OCI-LY7 (cell line): ENCODE data around the gene LPXN. TPM values are rescaled to one million over a fixed set of nuclear protein-coding genes. Genes with fewer than 3 reads are reported as not detected.

Experiments
- BruUV-seq: library from RNA; stranded (reverse); fragments of 400-500 nt; replicated peaks from 2 replicates; lab custom pipeline; 2021; lab: Mats Ljungman, UMichigan
- CTCF ChIA-PET: fragments of 300-600 bp; sonication (Branson Sonifier 250); formaldehyde crosslinking; loops from one replicate; lab custom pipeline; 2022; ENCODE audit warnings: antibody characterized with exemption; ENCODE audit not compliant: unreplicated experiment; lab: Charles Lee
- POLR2A ChIA-PET: fragments of 300-600 bp; sonication (Branson Sonifier 250); formaldehyde crosslinking; loops from one replicate; lab custom pipeline; 2022; ENCODE audit warnings: antibody characterized with exemption; lab: Charles Lee
- DNase-seq: peaks from one replicate; pipeline ENCODE4 v3.0.0-alpha.2; 2015; ENCODE audit warnings: low spot score
- H2AFZ ChIP-seq: fragments of 200-600 bp; sonication (generic), shearing (Covaris generic); 2 replicates; pipeline ENCODE4 v1.6.1; 2014; ENCODE audit warnings: mild to moderate bottlenecking, antibody characterized with exemption, low read length, moderate library complexity
- H3K27ac ChIP-seq: fragments of 200-600 bp; sonication (generic); 2 replicates; pipeline ENCODE4 v1.5.1; 2014; ENCODE audit warnings: mixed run types, low read depth, mild to moderate bottlenecking, moderate library complexity, low read length, inconsistent platforms; ENCODE audit not compliant: poor library complexity, severe bottlenecking
- H3K36me3 ChIP-seq: fragments of 200-600 bp; sonication (generic); 2 replicates; pipeline ENCODE4 v1.6.1; 2014; ENCODE audit warnings: mild to moderate bottlenecking, antibody characterized with exemption, low read length, moderate library complexity, mixed read lengths; ENCODE audit not compliant: insufficient read depth
- H3K4me1 ChIP-seq: fragments of 200-600 bp; sonication (generic); 2 replicates; pipeline ENCODE4 v1.5.1; 2014; ENCODE audit warnings: mild to moderate bottlenecking, low read length; ENCODE audit not compliant: insufficient read depth, poor library complexity, severe bottlenecking
- H3K4me2 ChIP-seq: fragments of 200-600 bp; sonication (generic); 2 replicates; pipeline ENCODE4 v1.6.1; 2014; ENCODE audit warnings: mild to moderate bottlenecking, low read length
- H3K4me3 ChIP-seq: fragments of 200-600 bp; sonication (generic); 2 replicates; pipeline ENCODE4 v1.5.1; 2014; ENCODE audit warnings: mild to moderate bottlenecking, low read depth, low read length; ENCODE audit not compliant: poor library complexity, severe bottlenecking
- H3K79me2 ChIP-seq: fragments of 200-600 bp; sonication (generic); 2 replicates; pipeline ENCODE4 v1.6.1; 2016; ENCODE audit warnings: low read depth, mild to moderate bottlenecking, low read length, moderate library complexity, mixed read lengths; ENCODE audit not compliant: insufficient read depth
- H3K9me2 ChIP-seq: fragments of 200-600 bp; sonication (generic); 2 replicates; pipeline ENCODE4 v1.6.1; 2016; ENCODE audit warnings: mild to moderate bottlenecking, low read length, mixed read lengths; ENCODE audit not compliant: insufficient read depth
- H3K9me3 ChIP-seq: fragments of 200-600 bp; sonication (generic); 2 replicates; pipeline ENCODE4 v1.6.1; 2014; ENCODE audit warnings: mild to moderate bottlenecking, mixed run types, low read length, mixed read lengths
- H4K20me1 ChIP-seq: fragments of 200-600 bp; sonication (generic); 2 replicates; pipeline ENCODE4 v1.6.1; 2014; ENCODE audit warnings: mild to moderate bottlenecking, antibody characterized with exemption, low read length, moderate library complexity, mixed read lengths; ENCODE audit not compliant: insufficient read depth
- CTCF ChIP-seq: fragments of 200-600 bp; sonication (generic); conservative IDR thresholded peaks from 2 replicates; pipeline ENCODE4 v1.5.1; 2014; ENCODE audit warnings: mild to moderate bottlenecking, antibody characterized with exemption, low read length, moderate library complexity, mixed read lengths
- EZH2phosphoT487 ChIP-seq: fragments of 200-600 bp; sonication (generic); IDR thresholded peaks from 2 replicates; pipeline ENCODE4 v1.6.1; 2018; ENCODE audit warnings: low read depth, borderline replicate concordance, mild to moderate bottlenecking, mixed run types, antibody characterized with exemption, low read length, moderate library complexity, mixed read lengths
- intact Hi-C: fragments of 100-400 bp; cut with micrococcal nuclease; formaldehyde crosslinking; loops from one replicate; pipeline ENCODE4 v1.10.0; 2022; ENCODE audit not compliant: unreplicated experiment
- total RNA-seq, 2 experiments: library from RNA; depleted of rRNA in 1 of 2; stranded (reverse); fragments of >200 nt in 1 of 2; shearing (Covaris generic) in 1 of 2; gene quantifications; 2 replicates each; pipeline ENCODE4 v1.2.3, GENCODE V29; 2014 to 2022

LPXN gene
- total RNA-seq, 2 experiments from 2014 or later: 79.3 to 130 TPM

- Histone ChIP-seq H2AFZ (no peak overlapping the region), H3K4me3 (no peak overlapping the region), H3K9me2 (no peaks in the 10 kb centered on the region), H3K4me1 (no peaks in the 10 kb centered on the region), H3K9me3 (no peaks in the 10 kb centered on the region), H3K36me3 (no peaks in the 10 kb centered on the region), H4K20me1 (no peaks in the 10 kb centered on the region), H3K79me2 (no peaks in the 10 kb centered on the region), H3K27ac (no peak overlapping the region), H3K4me2 (no peak overlapping the region)
- POLR2A ChIA-PET: interaction anchor here (0.5 to 1.6 kb wide), 5 partner anchors 8 to 991 kb away, joined by 3 to 7 read pairs (median 4); no protein-coding TSS in a partner anchor
- no TSS peak for BruUV-seq
- no peak for TF ChIP-seq EZH2phosphoT487
- no peak for TF ChIP-seq CTCF
- CTCF ChIA-PET: no interaction called here
- DNase-seq: no peak
- intact Hi-C loops: no loop called here
Observed at GRCh38 chr11:58495906-58496305, 79.8 kb downstream of the LPXN start.

- Histone ChIP-seq H3K9me3 (no peaks in the 10 kb centered on the region), H3K36me3 (no peaks in the 10 kb centered on the region), H3K4me1 (no peaks in the 10 kb centered on the region), H4K20me1 (no peaks in the 10 kb centered on the region), H3K4me3 (no peak overlapping the region), H2AFZ (no peak overlapping the region), H3K79me2 (no peaks in the 10 kb centered on the region), H3K27ac (no peak overlapping the region), H3K4me2 (no peak overlapping the region), H3K9me2 (no peaks in the 10 kb centered on the region)
- POLR2A ChIA-PET: interaction anchor here (0.6 to 1.6 kb wide), 2 partner anchors 10 to 650 kb away, joined by 3 to 7 read pairs; no protein-coding TSS in a partner anchor
- no peak for TF ChIP-seq CTCF
- no peak for TF ChIP-seq EZH2phosphoT487
- no peak for DNase-seq
- intact Hi-C loops: no loop called here
- no TSS peak for BruUV-seq
- CTCF ChIA-PET: no interaction called here
Observed at GRCh38 chr11:58494101-58494500, 81.6 kb downstream of the LPXN start.

- BruUV-seq: no TSS peak
- intact Hi-C loops: no loop called here
- Histone ChIP-seq H2AFZ (no peak overlapping the region), H3K4me2 (no peak overlapping the region), H3K9me3 (no peaks in the 10 kb centered on the region), H3K4me1 (no peaks in the 10 kb centered on the region), H3K79me2 (no peaks in the 10 kb centered on the region), H3K9me2 (no peaks in the 10 kb centered on the region), H3K36me3 (no peaks in the 10 kb centered on the region), H3K27ac (no peak overlapping the region), H4K20me1 (no peaks in the 10 kb centered on the region), H3K4me3 (no peak overlapping the region)
- ChIA-PET POLR2A (interaction anchor here (0.6 to 0.7 kb wide), 2 partner anchors 651 to 987 kb away, joined by 3 read pairs; no protein-coding TSS in a partner anchor), CTCF (no interaction called here)
- no peak for TF ChIP-seq EZH2phosphoT487
- TF ChIP-seq CTCF: no peak
- no peak for DNase-seq
Observed at GRCh38 chr11:58493676-58494075, 82.0 kb downstream of the LPXN start.
